Colonic mucosa (tissue), 4 donors: ENCODE measurements around the gene ORM1. TPM values are rescaled to one million over a fixed set of nuclear protein-coding genes. Genes with fewer than 3 reads are reported as not detected.

Experiments used
- DNase-seq: peaks from one replicate; pipeline ENCODE4 v3.0.0-alpha.2; 2020
- H3K27ac ChIP-seq: fragments of 200-600 bp; one replicate; pipeline ENCODE4 v1.8.0; 2021
- H3K27me3 ChIP-seq: fragments of 200-600 bp; one replicate; pipeline ENCODE4 v1.8.0; 2021
- H3K36me3 ChIP-seq: fragments of 200-600 bp; one replicate; pipeline ENCODE4 v1.8.0; 2021
- H3K4me1 ChIP-seq: fragments of 200-600 bp; one replicate; pipeline ENCODE4 v1.8.0; 2021; ENCODE audit warnings: mild to moderate bottlenecking
- H3K4me3 ChIP-seq: fragments of 200-600 bp; one replicate; pipeline ENCODE4 v1.8.0; 2021
- H3K9ac ChIP-seq, 2 donors: one replicate each; pipeline ENCODE4 v1.7.0; 2013; ENCODE audit warnings: control low read depth in 2 of 2, low read depth in 2 of 2, low read length in 2 of 2
- H3K9me3 ChIP-seq: fragments of 200-600 bp; one replicate; pipeline ENCODE4 v1.8.0; 2021
- intact Hi-C: fragments of 100-400 bp; cut with DNase I; formaldehyde crosslinking; loops from one replicate; pipeline ENCODE4 v1.14.1; 2022
- total RNA-seq, 2 donors: library from RNA; stranded (reverse); fragmentation: NEBNext Ultra II Directional in 1 of 2; extraction: Animal tissue kit (Norgen Biotek cat#: 25700) in 1 of 2; gene quantifications; one replicate each; pipeline ENCODE4 v1.2.1, GENCODE V29; 2021
- TF ChIP-seq, protein P1 (sequence below): fragments of 200-600 bp; IDR thresholded peaks from one replicate; pipeline ENCODE4 v1.8.0; 2022; ENCODE audit warnings: antibody characterized with exemption, mild to moderate bottlenecking
- donor health status: healthy.
- donor health status: DM: no; HTN: no; CAD: no.
- donor health status: DM: no; HTN: no; CAD: no.

Gene ORM1
- total RNA-seq, 2 donors from 2014 or later = 10.3 TPM; not detected in 1

- H3K9ac ChIP-seq = no peak overlapping the region
- no peak for DNase-seq
- intact Hi-C loops = loop anchor here (5.0 kb wide), 2 partner anchors 137 to 212 kb away; partner anchors contain the start of gene COL27A1
- H3K4me1 ChIP-seq = no peaks in the 10 kb centered on the region
- no peak overlapping the region for H3K4me3 ChIP-seq
- no peaks in the 10 kb centered on the region for H3K36me3 ChIP-seq
- H3K9me3 ChIP-seq = no peaks in the 10 kb centered on the region
- H3K27ac ChIP-seq = no peak overlapping the region
- TF ChIP-seq, protein P1, sequence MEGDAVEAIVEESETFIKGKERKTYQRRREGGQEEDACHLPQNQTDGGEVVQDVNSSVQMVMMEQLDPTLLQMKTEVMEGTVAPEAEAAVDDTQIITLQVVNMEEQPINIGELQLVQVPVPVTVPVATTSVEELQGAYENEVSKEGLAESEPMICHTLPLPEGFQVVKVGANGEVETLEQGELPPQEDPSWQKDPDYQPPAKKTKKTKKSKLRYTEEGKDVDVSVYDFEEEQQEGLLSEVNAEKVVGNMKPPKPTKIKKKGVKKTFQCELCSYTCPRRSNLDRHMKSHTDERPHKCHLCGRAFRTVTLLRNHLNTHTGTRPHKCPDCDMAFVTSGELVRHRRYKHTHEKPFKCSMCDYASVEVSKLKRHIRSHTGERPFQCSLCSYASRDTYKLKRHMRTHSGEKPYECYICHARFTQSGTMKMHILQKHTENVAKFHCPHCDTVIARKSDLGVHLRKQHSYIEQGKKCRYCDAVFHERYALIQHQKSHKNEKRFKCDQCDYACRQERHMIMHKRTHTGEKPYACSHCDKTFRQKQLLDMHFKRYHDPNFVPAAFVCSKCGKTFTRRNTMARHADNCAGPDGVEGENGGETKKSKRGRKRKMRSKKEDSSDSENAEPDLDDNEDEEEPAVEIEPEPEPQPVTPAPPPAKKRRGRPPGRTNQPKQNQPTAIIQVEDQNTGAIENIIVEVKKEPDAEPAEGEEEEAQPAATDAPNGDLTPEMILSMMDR = no peak
- no peaks in the 10 kb centered on the region for H3K27me3 ChIP-seq
Measured at GRCh38 chr9:114294664-114295063, 28.2 kb upstream of the ORM1 start.

DNA sequence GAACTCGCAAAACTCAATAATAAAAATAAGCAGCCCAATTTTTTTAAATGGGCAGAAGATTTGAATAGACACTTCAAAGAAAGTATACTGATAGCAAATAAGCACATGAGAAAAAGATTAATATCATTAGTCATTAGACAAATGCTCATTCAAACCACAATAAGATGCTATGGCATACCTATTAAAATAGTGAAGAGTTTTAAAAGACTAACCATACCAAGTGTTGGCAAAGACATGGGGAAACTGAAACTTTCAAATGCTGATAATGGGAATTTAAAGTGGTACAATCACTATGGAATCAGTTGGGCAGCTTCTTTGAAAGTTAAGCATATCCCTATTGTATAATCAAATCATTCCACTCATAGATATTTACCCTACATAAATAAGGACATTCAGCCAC, 26.6 kb upstream of the ORM1 start:
- H3K27me3 ChIP-seq = no peaks in the 10 kb centered on the region
- H3K27ac ChIP-seq = no peak overlapping the region
- intact Hi-C loops = no loop called here
- no peak overlapping the region for H3K4me3 ChIP-seq
- H3K4me1 ChIP-seq = no peaks in the 10 kb centered on the region
- TF ChIP-seq, protein P1 = no peak
- no peaks in the 10 kb centered on the region for H3K9me3 ChIP-seq
- no peak overlapping the region for H3K9ac ChIP-seq
- DNase-seq = no peak
- H3K36me3 ChIP-seq = no peaks in the 10 kb centered on the region

DNA sequence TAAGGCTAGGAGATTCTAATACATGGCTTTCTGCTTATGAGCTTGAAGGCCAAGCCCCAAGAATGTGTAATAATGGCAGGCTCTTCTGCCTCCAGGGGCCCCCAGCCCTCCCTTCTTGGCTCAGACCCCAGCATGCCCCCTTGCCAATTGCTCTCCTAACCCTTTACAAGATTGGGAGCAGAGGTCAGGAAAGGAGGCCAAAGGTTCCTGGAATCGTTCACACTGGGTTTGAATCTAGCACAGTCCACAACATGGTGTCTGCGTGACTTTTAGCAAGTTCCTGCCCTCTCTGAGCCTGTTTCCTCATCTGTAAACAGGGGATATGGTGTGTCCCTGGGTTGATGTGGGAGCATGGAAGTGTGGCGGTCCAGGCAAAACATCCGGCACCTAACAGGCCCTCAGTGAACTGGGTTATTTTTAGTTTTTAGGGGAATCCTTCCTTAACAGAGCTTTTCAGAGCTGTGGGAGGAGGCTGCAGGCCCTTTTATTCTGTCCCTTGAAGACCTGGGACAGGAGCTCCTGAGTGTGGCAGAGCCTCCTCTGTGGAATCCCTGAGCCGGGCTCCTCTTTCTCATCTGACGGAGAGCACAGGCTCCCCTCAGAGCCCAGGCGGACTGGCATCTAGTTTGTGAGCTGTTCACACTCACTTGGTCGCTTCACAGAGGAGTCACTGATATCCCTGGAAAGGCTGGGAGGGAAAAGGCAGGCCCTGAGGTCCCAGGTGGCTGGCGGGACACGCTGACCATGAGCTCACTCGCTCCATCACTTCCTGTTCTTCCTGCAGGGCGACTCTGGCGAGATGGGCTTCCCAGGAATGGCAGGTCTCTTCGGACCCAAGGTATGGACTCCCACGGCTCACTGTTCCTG, 23.4 kb upstream of the ORM1 start:
- TF ChIP-seq, protein P1 = no peak
- no peak overlapping the region for H3K27ac ChIP-seq
- DNase-seq = no peak
- H3K4me3 ChIP-seq = no peak overlapping the region
- H3K9me3 ChIP-seq = no peaks in the 10 kb centered on the region
- no peak overlapping the region for H3K9ac ChIP-seq
- no peaks in the 10 kb centered on the region for H3K36me3 ChIP-seq
- no peaks in the 10 kb centered on the region for H3K4me1 ChIP-seq
- intact Hi-C loops = no loop called here
- H3K27me3 ChIP-seq = no peaks in the 10 kb centered on the region

GRCh38 chr9:114300153-114300845, 22.6 kb upstream of the ORM1 start:
- Histone ChIP-seq H3K4me1 (no peaks in the 10 kb centered on the region), H3K27ac (no peak overlapping the region), H3K27me3 (no peaks in the 10 kb centered on the region), H3K9ac (no peak overlapping the region), H3K36me3 (no peaks in the 10 kb centered on the region), H3K4me3 (no peak overlapping the region), H3K9me3 (no peaks in the 10 kb centered on the region)
- TF ChIP-seq, protein P1 = no peak
- no peak for DNase-seq
- intact Hi-C loops = no loop called here

DNA sequence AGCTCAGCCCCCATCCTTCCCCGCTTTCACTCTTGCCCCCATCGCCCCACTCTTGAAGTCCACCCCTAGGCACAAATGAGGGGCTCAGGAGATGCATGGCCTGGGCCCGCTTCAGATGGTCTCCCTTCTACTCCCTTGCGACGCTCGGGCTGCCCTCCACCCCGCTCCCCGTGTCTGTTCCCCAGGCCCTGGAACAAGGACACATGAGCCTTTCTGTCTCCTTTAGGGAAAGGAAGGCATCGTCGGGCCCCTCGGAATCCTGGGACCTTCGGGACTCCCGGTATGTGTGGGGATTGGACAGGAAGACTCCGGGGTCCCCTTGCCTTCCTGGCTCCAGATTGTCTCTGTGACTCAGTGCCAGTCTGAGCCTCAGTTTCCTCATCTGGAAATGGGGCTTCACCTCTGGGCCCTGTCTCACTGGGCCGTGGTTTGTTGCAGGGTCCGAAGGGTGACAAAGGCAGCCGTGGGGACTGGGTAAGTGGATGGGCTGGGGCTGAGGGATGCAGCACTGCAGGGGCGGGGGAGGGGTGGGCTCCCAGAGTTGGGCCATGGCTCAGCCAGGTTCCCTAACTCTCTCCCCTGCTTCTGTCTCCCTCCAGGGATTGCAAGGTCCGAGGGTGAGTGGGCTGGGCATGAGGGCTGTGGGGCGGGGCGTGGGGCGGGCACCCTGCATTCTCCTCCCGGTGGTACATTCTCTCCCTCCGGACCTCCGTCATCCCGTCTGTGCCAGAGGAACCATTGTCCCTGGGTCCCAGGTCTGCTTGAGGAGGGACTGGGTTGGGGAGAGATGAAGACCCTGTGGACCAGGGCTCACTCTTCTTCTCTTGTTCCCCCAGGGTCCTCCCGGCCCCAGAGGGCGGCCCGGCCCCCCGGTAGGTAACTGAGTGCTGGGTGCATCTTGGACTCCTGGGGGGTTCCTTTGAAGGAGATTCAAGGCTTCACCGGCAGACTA, 21.8 kb upstream of the ORM1 start:
- intact Hi-C loops = no loop called here
- H3K4me3 ChIP-seq = no peak overlapping the region
- no peak overlapping the region for H3K9ac ChIP-seq
- no peaks in the 10 kb centered on the region for H3K4me1 ChIP-seq
- no peaks in the 10 kb centered on the region for H3K36me3 ChIP-seq
- H3K9me3 ChIP-seq = no peaks in the 10 kb centered on the region
- TF ChIP-seq, protein P1 = no peak
- no peak overlapping the region for H3K27ac ChIP-seq
- H3K27me3 ChIP-seq = no peaks in the 10 kb centered on the region
- DNase-seq = peak; percentile 6
